Prostate gland (tissue), 2 donors: Measurements from ENCODE around the gene C16orf82. TPM values are rescaled to one million over a fixed set of nuclear protein-coding genes. Genes with fewer than 3 reads are reported as not detected.

Source experiments
- DNase-seq: peaks from one replicate; pipeline ENCODE4 v3.0.0-alpha.2; 2019; ENCODE audit warnings: low spot score
- H3K27ac ChIP-seq, 2 donors: fragments of 200-600 bp; sonication (generic); 2 replicates each; pipeline ENCODE4 v1.5.1; 2017 to 2019
- H3K27me3 ChIP-seq: fragments of 200-600 bp; sonication (generic); replicated peaks from 2 replicates; pipeline ENCODE4 v1.5.1; 2019; ENCODE audit not compliant: insufficient read depth
- H3K36me3 ChIP-seq, 2 donors: fragments of 200-600 bp; sonication (generic); 1 replicate in 1 of 2; 2 replicates in 1 of 2; pipeline versions ENCODE4 v1.5.1 to v1.8.1; 2017 to 2019
- H3K4me1 ChIP-seq: fragments of 200-600 bp; sonication (generic); replicated peaks from 2 replicates; pipeline ENCODE4 v1.5.1; 2019
- H3K4me3 ChIP-seq, 2 donors: fragments of 200-600 bp; sonication (generic); 2 replicates each; pipeline ENCODE4 v1.5.1; 2017 to 2019
- H3K9me3 ChIP-seq: fragments of 200-600 bp; sonication (generic); 2 replicates; pipeline ENCODE4 v1.5.1; 2017
- POLR2A ChIP-seq: fragments of 450-650 bp; IDR thresholded peaks from one replicate; pipeline ENCODE4 v1.6.1; 2016; ENCODE audit warnings: antibody characterized with exemption, mild to moderate bottlenecking
- POLR2AphosphoS5 ChIP-seq: sonication (generic); formaldehyde crosslinking; IDR thresholded peaks from one replicate; pipeline ENCODE4 v1.6.1; 2017; ENCODE audit warnings: antibody characterized with exemption
- WGBS: methylation state at CpG from one replicate; pipeline ENCODE4 v1.1.5; 2018; 5-methylcytosine and 5-hydroxymethylcytosine counted together
- intact Hi-C: fragments of 100-400 bp; cut with DNase I; formaldehyde crosslinking; loops from one replicate; pipeline ENCODE4 v1.14.2; 2022
- total RNA-seq, 2 donors: library from RNA; depleted of rRNA; stranded (reverse); fragments of >200 nt; gene quantifications; one replicate each; pipeline ENCODE4 v1.1.0, GENCODE V29; 2016
- TF ChIP-seq, protein P1 (sequence below), 4 experiments: fragments of 200-600 bp in 2 of 4; fragments of 450-650 bp in 2 of 4; sonication (generic) in 2 of 4; IDR thresholded peaks; 1 replicate in 3 of 4; 2 replicates in 1 of 4; pipeline ENCODE4 v1.5.1; 2016 to 2019; ENCODE audit warnings: antibody characterized with exemption in 4 of 4, mild to moderate bottlenecking in 2 of 4, moderate library complexity in 2 of 4

C16orf82 gene
- total RNA-seq, 2 donors from 2014 or later: 15.6 TPM; not detected in 1

DNA sequence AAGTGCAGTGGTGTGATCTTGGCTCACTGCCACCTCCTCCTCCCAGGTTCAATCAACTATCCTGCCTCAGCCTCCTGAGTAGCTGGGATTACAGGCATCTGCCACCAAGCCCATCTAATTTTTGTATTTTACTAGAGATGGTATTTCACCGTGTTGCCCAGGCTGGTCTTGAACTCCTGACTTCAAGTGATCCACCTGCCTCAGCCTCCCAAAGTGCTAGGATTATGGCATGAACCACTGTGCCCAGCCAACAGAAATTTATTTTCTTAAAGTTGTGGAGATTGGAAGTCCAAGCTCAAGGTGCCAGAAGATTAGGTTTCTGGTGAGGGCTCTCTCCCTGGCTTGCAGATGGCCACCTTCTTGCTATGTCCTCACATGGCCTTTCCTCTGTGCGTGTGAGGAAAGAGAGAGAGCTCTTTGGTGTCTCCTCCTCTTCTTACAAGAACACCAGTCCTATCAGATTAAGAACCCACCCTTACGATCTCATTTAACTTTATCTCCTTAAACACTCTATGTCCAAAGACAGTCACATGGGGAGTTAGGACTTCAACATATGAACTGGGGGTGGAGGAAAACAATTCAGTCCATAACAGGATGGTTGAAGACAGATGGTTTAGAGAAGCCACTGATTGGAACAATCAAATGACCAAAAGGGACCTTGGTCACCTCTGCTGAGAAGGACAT is 31.8 kb downstream of the C16orf82 start:
- no peak for DNase-seq
- H3K27ac ChIP-seq: no peak overlapping the region
- no peaks in the 10 kb centered on the region for H3K27me3 ChIP-seq
- no peaks in the 10 kb centered on the region for H3K36me3 ChIP-seq
- 87% methylated on average over 3 of the region's 3 CpGs for WGBS
- H3K9me3 ChIP-seq: no peaks in the 10 kb centered on the region
- no peaks in the 10 kb centered on the region for H3K4me1 ChIP-seq
- intact Hi-C loops: no loop called here
- no peak overlapping the region for H3K4me3 ChIP-seq
- TF ChIP-seq POLR2A: no peak
- TF ChIP-seq, protein P1, sequence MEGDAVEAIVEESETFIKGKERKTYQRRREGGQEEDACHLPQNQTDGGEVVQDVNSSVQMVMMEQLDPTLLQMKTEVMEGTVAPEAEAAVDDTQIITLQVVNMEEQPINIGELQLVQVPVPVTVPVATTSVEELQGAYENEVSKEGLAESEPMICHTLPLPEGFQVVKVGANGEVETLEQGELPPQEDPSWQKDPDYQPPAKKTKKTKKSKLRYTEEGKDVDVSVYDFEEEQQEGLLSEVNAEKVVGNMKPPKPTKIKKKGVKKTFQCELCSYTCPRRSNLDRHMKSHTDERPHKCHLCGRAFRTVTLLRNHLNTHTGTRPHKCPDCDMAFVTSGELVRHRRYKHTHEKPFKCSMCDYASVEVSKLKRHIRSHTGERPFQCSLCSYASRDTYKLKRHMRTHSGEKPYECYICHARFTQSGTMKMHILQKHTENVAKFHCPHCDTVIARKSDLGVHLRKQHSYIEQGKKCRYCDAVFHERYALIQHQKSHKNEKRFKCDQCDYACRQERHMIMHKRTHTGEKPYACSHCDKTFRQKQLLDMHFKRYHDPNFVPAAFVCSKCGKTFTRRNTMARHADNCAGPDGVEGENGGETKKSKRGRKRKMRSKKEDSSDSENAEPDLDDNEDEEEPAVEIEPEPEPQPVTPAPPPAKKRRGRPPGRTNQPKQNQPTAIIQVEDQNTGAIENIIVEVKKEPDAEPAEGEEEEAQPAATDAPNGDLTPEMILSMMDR (IDR thresholded peaks at IDR 0.05): no peak
- TF ChIP-seq POLR2AphosphoS5: no peak

DNA sequence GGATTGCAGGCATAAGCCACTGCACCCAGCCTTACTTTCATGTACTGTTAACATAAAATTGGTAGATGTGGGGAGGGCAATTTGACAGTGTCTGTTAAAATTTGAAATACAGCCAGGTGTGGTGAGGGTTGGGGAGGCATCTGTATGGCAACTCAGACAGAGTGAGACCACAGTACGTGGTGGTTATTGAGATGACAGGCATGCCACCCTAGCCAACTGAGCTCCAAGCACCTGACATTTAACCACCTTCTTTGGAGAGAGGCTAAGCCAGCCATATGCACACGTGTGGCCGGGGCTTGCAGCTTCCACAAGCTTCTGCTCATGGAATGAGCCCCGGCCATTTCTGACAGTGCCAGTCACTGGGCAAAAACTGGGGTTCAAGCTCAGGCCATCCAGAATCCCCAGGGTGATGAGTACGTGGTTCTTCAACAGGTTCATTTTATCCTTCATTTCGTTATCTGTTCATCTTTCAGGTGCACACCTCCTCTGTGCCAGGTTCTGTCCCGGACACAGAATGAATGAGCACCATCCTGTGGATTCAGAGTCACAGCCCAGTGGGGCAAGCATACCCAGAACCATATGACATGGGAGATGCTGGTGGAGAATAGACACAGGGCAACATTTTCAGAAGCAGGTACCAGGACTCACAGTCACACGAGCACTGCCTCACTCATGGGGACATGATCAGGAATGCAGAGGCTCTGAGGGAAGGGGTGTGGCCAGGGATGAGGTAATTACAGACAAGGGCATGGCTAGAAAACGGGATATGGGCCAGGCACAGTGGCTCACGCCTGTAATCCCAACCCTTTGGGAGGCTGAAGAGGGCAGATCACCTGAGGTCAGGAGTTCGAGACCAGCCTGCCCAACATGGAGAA is 36.2 kb downstream of the C16orf82 start:
- H3K36me3 ChIP-seq: no peaks in the 10 kb centered on the region
- no peaks in the 10 kb centered on the region for H3K4me1 ChIP-seq
- no peak overlapping the region for H3K27ac ChIP-seq
- DNase-seq: no peak
- H3K27me3 ChIP-seq: no peaks in the 10 kb centered on the region
- 59% methylated on average over 11 of the region's 11 CpGs for WGBS
- no peaks in the 10 kb centered on the region for H3K9me3 ChIP-seq
- intact Hi-C loops: no loop called here
- no peak overlapping the region for H3K4me3 ChIP-seq
- TF ChIP-seq POLR2AphosphoS5 (no peak), POLR2A (no peak)
- TF ChIP-seq, protein P1 (IDR thresholded peaks at IDR 0.05): no peak

DNA sequence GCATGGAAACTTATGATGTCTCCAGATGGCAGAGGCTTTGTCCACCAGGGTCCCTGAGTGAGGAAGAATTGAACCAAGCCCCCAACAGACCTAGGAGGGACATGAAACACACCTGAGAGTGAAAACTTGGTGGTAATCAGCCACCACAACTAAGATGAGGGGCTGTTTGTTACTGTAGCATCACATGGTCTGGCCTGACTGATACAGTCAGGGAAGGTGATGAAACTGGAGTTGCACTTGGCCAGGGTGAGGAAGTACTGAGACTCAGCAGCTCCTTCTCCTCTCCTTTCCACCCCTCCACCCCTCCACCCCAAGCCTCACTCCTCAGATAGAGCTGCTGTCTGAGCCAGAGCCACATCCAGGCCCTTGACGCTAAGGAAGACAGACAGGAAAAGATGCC is 37.2 kb downstream of the C16orf82 start:
- TF ChIP-seq POLR2A (no peak), POLR2AphosphoS5 (no peak)
- TF ChIP-seq, protein P1 (IDR thresholded peaks at IDR 0.05): no peak
- H3K4me3 ChIP-seq: no peak overlapping the region
- H3K36me3 ChIP-seq: no peaks in the 10 kb centered on the region
- H3K27ac ChIP-seq: no peak overlapping the region
- H3K9me3 ChIP-seq: no peaks in the 10 kb centered on the region
- no peaks in the 10 kb centered on the region for H3K27me3 ChIP-seq
- H3K4me1 ChIP-seq: no peaks in the 10 kb centered on the region
- WGBS: 100% methylated on average over 1 of the region's 1 CpG
- intact Hi-C loops: no loop called here
- no peak for DNase-seq

DNA sequence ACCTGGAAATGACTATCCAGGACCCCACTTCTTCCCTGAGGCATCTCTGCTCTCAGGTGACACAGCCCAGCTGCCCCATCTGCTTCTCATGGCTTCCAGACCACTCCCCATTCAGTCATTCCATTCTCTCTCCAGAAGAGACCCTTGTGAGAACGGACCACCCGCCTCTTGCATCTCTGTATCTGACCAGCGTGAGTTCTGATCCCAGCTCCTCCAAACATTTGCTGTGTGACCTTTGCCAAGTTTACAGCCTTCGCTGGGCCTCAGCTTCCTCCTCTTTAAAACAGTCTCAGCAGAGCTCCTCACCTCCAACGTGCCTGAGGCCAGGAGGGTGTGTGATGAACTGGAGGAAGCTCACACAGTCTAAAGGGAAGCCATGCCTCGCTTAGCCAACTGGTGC is 39.6 kb downstream of the C16orf82 start:
- TF ChIP-seq POLR2AphosphoS5 (no peak), POLR2A (no peak)
- TF ChIP-seq, protein P1 (IDR thresholded peaks at IDR 0.05): no peak
- intact Hi-C loops: loop anchor here (5.0 kb wide), 1 partner anchor 1264 kb away; no protein-coding TSS in a partner anchor
- no peak for DNase-seq
- Histone ChIP-seq H3K36me3 (no peaks in the 10 kb centered on the region), H3K4me1 (no peaks in the 10 kb centered on the region), H3K27me3 (no peaks in the 10 kb centered on the region), H3K9me3 (no peaks in the 10 kb centered on the region), H3K27ac (no peak overlapping the region), H3K4me3 (no peak overlapping the region)
- WGBS: 85% methylated on average over 6 of the region's 6 CpGs
